Coronary artery (tissue), 2 donors: Measurements from ENCODE around the gene SPTBN1.

Experiments
- DNase-seq: peaks from one replicate; pipeline ENCODE4 v3.0.0-alpha.2; 2017; ENCODE audit warnings: low spot score
- H3K27ac ChIP-seq, 2 donors: fragments of 200-600 bp; sonication (generic); one replicate each; pipeline ENCODE4 v1.5.1; 2016 to 2019
- H3K4me3 ChIP-seq: fragments of 200-600 bp; sonication (generic); 2 replicates; pipeline ENCODE4 v1.5.1; 2016; ENCODE audit warnings: mild to moderate bottlenecking, moderate library complexity
- TF ChIP-seq, protein P1 (sequence below): fragments of 200-600 bp; sonication (generic); IDR thresholded peaks from one replicate; pipeline ENCODE4 v1.5.1; 2019; ENCODE audit warnings: antibody characterized with exemption

Gene SPTBN1

GRCh38 chr2:54550547-54550946, 94.4 kb downstream of the SPTBN1 start:
- Histone ChIP-seq H3K27ac (no peak overlapping the region), H3K4me3 (no peak overlapping the region)
- TF ChIP-seq, protein P1, sequence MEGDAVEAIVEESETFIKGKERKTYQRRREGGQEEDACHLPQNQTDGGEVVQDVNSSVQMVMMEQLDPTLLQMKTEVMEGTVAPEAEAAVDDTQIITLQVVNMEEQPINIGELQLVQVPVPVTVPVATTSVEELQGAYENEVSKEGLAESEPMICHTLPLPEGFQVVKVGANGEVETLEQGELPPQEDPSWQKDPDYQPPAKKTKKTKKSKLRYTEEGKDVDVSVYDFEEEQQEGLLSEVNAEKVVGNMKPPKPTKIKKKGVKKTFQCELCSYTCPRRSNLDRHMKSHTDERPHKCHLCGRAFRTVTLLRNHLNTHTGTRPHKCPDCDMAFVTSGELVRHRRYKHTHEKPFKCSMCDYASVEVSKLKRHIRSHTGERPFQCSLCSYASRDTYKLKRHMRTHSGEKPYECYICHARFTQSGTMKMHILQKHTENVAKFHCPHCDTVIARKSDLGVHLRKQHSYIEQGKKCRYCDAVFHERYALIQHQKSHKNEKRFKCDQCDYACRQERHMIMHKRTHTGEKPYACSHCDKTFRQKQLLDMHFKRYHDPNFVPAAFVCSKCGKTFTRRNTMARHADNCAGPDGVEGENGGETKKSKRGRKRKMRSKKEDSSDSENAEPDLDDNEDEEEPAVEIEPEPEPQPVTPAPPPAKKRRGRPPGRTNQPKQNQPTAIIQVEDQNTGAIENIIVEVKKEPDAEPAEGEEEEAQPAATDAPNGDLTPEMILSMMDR: no peak
- DNase-seq: no peak

GRCh38 chr2:54551123-54551756, 95.1 kb downstream of the SPTBN1 start:
- TF ChIP-seq, protein P1: no peak
- H3K4me3 ChIP-seq: no peak overlapping the region
- H3K27ac ChIP-seq: peak overlapping the region in 1 of 2 donors; percentile 23
- no peak for DNase-seq

GRCh38 chr2:54553075-54553474, 96.9 kb downstream of the SPTBN1 start:
- no peak for DNase-seq
- TF ChIP-seq, protein P1: no peak
- Histone ChIP-seq H3K4me3 (no peak overlapping the region), H3K27ac (no peak overlapping the region)

- Histone ChIP-seq H3K27ac (no peak overlapping the region), H3K4me3 (no peak overlapping the region)
- DNase-seq: no peak
- TF ChIP-seq, protein P1: no peak
Observed at GRCh38 chr2:54553775-54554174, 97.6 kb downstream of the SPTBN1 start.

DNA sequence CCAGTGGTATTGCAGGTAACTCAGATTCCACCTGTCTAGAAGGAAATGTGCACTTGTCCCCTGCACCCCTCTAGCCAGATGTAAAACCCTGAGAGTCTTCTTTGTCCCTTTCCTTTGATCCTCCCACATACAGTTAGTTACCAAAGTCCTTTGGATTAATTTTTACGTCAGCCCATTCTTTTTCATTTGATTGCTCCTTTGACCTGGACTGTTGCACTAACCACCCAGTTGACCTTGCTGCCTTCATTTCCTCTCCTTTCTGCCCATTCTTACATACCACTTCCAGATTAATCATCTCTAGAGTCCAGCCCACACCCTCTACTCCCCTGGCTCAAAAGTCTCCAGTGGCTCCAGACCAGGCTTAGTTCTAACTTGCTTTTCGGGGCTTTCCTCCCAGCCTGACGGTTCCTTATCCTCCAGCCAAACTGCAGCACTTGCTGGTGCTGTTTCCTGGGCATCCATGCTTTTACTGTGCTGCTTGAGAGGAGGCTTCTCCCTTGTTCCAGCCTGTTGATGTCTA, 99.3 kb downstream of the SPTBN1 start:
- DNase-seq: no peak
- TF ChIP-seq, protein P1: no peak
- Histone ChIP-seq H3K27ac (peak overlapping the region in 1 of 2 donors; percentile 2), H3K4me3 (no peak overlapping the region)

- DNase-seq: no peak
- H3K4me3 ChIP-seq: no peak overlapping the region
- TF ChIP-seq, protein P1: no peak
- peak overlapping the region in 1 of 2 donors; percentile 80 for H3K27ac ChIP-seq
Observed at GRCh38 chr2:54556621-54557121, 100.5 kb downstream of the SPTBN1 start.

GRCh38 chr2:54557211-54557600, 101.1 kb downstream of the SPTBN1 start:
- DNase-seq: no peak
- Histone ChIP-seq H3K27ac (peak overlapping the region; percentile 59 to 80), H3K4me3 (peak overlapping the region; percentile 79)
- TF ChIP-seq, protein P1: no peak
